NB4 (cell line): ENCODE results near the gene PRKAG3.

Source experiments
- CTCF ChIP-seq: IDR thresholded peaks from one replicate; pipeline ENCODE4 v1.5.1; 2012; ENCODE audit warnings: low read depth, low read length
- POLR2A ChIP-seq: IDR thresholded peaks from 2 replicates; pipeline ENCODE4 v1.6.1; 2011; ENCODE audit warnings: mild to moderate bottlenecking; ENCODE audit not compliant: insufficient read length; ENCODE audit errors: extremely low read depth

GRCh38 chr2:218798767-218799504 is 32.7 kb downstream of the PRKAG3 start:
- TF ChIP-seq CTCF (no peak), POLR2A (no peak)
